Lower leg skin (tissue), 3 donors: ENCODE results near the gene PKDREJ.

Experiments
- POLR2A ChIP-seq, 2 donors: fragments of 450-650 bp; IDR thresholded peaks; one replicate each; pipeline ENCODE4 v1.6.1; 2016 to 2017; ENCODE audit warnings: antibody characterized with exemption in 2 of 2, mild to moderate bottlenecking in 1 of 2, moderate library complexity in 1 of 2
- TF ChIP-seq, protein P1 (sequence below), 3 donors: fragments of 450-650 bp; IDR thresholded peaks; one replicate each; pipeline ENCODE4 v1.5.1; 2016; ENCODE audit warnings: antibody characterized with exemption in 3 of 3, mild to moderate bottlenecking in 3 of 3, moderate library complexity in 2 of 3

DNA sequence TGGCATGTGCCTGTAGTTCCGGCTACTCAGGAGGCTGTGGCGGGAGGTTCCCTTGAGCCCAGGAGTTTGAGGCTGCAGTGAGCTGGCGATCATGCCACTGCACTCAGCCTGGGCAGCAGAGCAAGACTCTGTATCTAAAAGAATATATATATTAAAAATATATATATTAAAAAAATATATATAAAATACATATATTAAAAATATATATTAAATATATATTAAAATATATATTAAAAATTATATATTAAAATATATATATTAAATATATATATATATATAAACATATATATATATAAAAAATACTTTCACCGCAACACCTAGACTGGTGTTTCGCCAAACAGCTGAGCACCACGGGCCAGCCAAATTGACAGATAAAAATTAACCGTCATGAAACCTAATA is 13.4 kb upstream of the PKDREJ start:
- TF ChIP-seq, protein P1, sequence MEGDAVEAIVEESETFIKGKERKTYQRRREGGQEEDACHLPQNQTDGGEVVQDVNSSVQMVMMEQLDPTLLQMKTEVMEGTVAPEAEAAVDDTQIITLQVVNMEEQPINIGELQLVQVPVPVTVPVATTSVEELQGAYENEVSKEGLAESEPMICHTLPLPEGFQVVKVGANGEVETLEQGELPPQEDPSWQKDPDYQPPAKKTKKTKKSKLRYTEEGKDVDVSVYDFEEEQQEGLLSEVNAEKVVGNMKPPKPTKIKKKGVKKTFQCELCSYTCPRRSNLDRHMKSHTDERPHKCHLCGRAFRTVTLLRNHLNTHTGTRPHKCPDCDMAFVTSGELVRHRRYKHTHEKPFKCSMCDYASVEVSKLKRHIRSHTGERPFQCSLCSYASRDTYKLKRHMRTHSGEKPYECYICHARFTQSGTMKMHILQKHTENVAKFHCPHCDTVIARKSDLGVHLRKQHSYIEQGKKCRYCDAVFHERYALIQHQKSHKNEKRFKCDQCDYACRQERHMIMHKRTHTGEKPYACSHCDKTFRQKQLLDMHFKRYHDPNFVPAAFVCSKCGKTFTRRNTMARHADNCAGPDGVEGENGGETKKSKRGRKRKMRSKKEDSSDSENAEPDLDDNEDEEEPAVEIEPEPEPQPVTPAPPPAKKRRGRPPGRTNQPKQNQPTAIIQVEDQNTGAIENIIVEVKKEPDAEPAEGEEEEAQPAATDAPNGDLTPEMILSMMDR (IDR thresholded peaks at IDR 0.05), result no peak
- no peak for TF ChIP-seq POLR2A (IDR thresholded peaks at IDR 0.05)
